ENCODE measurements around the gene HECTD3. TPM values are rescaled to one million over a fixed set of nuclear protein-coding genes. Genes with fewer than 3 reads are reported as not detected.

The HECTD3 gene
- total RNA-seq, 1 experiment from 2014 or later, result 25.5 TPM

DNA sequence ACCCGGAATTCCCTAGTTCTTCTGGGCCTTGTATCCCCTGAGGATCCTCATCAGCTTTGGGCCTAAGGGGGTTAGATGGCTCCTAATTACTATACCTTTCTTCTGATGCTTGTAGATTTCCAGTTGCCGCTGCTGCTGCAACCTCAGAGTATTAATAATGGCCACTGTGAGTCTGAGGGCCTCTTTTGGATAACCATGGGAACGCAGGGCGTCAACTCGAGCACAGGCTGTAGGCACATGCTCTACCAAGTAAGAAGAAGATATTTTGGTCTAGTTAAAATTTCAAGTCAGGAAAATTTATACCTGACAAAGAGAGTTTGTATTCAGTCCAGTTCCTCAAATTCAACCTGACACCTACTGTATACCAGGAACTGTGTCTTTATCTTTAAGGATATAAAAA, 29.2 kb upstream of the HECTD3 start:
- no peak overlapping the region for H3K4me3 ChIP-seq (replicated peaks in 1 of 2; ENCODE audit: low read depth in 1 of 2, low read length in 2 of 2)
- TF ChIP-seq ZNF274 (IDR thresholded peaks at IDR 0.05; ENCODE audit: low read depth, low read length) (no peak), JUND (IDR thresholded peaks at IDR 0.05) (no peak), ZBTB33 (IDR thresholded peaks at IDR 0.05; ENCODE audit: extremely low read depth, insufficient replicate concordance, low read length) (no peak), POLR2AphosphoS5 (IDR thresholded peaks at IDR 0.05; ENCODE audit: low read depth, low read length) (no peak), TCF7L2 (IDR thresholded peaks at IDR 0.05; ENCODE audit: borderline replicate concordance, extremely low read depth, insufficient read depth, insufficient read length) (no peak), RAD21 (IDR thresholded peaks at IDR 0.05; ENCODE audit: low read depth) (no peak)
- TF ChIP-seq, protein P1, sequence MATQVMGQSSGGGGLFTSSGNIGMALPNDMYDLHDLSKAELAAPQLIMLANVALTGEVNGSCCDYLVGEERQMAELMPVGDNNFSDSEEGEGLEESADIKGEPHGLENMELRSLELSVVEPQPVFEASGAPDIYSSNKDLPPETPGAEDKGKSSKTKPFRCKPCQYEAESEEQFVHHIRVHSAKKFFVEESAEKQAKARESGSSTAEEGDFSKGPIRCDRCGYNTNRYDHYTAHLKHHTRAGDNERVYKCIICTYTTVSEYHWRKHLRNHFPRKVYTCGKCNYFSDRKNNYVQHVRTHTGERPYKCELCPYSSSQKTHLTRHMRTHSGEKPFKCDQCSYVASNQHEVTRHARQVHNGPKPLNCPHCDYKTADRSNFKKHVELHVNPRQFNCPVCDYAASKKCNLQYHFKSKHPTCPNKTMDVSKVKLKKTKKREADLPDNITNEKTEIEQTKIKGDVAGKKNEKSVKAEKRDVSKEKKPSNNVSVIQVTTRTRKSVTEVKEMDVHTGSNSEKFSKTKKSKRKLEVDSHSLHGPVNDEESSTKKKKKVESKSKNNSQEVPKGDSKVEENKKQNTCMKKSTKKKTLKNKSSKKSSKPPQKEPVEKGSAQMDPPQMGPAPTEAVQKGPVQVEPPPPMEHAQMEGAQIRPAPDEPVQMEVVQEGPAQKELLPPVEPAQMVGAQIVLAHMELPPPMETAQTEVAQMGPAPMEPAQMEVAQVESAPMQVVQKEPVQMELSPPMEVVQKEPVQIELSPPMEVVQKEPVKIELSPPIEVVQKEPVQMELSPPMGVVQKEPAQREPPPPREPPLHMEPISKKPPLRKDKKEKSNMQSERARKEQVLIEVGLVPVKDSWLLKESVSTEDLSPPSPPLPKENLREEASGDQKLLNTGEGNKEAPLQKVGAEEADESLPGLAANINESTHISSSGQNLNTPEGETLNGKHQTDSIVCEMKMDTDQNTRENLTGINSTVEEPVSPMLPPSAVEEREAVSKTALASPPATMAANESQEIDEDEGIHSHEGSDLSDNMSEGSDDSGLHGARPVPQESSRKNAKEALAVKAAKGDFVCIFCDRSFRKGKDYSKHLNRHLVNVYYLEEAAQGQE (IDR thresholded peaks at IDR 0.05; ENCODE audit: low read depth), result no peak
- TF ChIP-seq, protein P2, sequence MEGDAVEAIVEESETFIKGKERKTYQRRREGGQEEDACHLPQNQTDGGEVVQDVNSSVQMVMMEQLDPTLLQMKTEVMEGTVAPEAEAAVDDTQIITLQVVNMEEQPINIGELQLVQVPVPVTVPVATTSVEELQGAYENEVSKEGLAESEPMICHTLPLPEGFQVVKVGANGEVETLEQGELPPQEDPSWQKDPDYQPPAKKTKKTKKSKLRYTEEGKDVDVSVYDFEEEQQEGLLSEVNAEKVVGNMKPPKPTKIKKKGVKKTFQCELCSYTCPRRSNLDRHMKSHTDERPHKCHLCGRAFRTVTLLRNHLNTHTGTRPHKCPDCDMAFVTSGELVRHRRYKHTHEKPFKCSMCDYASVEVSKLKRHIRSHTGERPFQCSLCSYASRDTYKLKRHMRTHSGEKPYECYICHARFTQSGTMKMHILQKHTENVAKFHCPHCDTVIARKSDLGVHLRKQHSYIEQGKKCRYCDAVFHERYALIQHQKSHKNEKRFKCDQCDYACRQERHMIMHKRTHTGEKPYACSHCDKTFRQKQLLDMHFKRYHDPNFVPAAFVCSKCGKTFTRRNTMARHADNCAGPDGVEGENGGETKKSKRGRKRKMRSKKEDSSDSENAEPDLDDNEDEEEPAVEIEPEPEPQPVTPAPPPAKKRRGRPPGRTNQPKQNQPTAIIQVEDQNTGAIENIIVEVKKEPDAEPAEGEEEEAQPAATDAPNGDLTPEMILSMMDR (IDR thresholded peaks at IDR 0.05 in 2 of 3, conservative IDR thresholded peaks at IDR 0.05 in 1 of 3; ENCODE audit: borderline replicate concordance in 1 of 3, insufficient read depth in 1 of 3, low read depth in 2 of 3, low read length in 2 of 3), result no peak
- ChIA-PET RAD21 (ENCODE audit: low non-redundant PET in 1 of 2, low total read pairs in 2 of 2, uncharacterized antibody in 2 of 2, unreplicated experiment in 2 of 2) (no interaction called here), POLR2A (no interaction called here), CTCF (no interaction called here)
- H3K9ac ChIP-seq (ENCODE audit: low read length), result no peak overlapping the region
- H3K4me2 ChIP-seq (ENCODE audit: low read length), result no peak overlapping the region
- H3K27ac ChIP-seq (ENCODE audit: low read depth, low read length), result no peak overlapping the region
- BruUV-seq (replicated peaks), result no TSS peak
- no peaks in the 10 kb centered on the region for H3K79me2 ChIP-seq (ENCODE audit: insufficient read depth, low read length)
- no peaks in the 10 kb centered on the region for H3K9me2 ChIP-seq (ENCODE audit: insufficient read depth)
- intact Hi-C loops (cut with micrococcal nuclease), result no loop called here
- no peaks in the 10 kb centered on the region for H4K20me1 ChIP-seq (ENCODE audit: insufficient read depth)
- no peaks in the 10 kb centered on the region for H3K36me3 ChIP-seq (ENCODE audit: control insufficient read depth in 1 of 2, insufficient read depth in 2 of 2, low read length in 2 of 2)
- H3K27me3 ChIP-seq (ENCODE audit: insufficient read depth, low read length), result no peaks in the 10 kb centered on the region
- peaks cover 0 to 5% of the 10 kb centered on the region in 2 experiments; a peak in 1 of 4 replicates for H3K4me1 ChIP-seq (ENCODE audit: control insufficient read depth in 1 of 2, insufficient read depth in 2 of 2, low read length in 2 of 2)
- DNase-seq (ENCODE audit: low read depth, low spot score), result no peak
- no peak overlapping the region for H2AFZ ChIP-seq (ENCODE audit: low read depth, low read length, poor library complexity, severe bottlenecking)
- no peak for ATAC-seq
- no peaks in the 10 kb centered on the region for H3K9me3 ChIP-seq (ENCODE audit: control insufficient read depth in 1 of 2, insufficient read depth in 1 of 2, low read depth in 1 of 2, low read length in 2 of 2)

Data from HCT116 (cell line).